ENCODE data around the gene PTPN4. TPM values are rescaled to one million over a fixed set of nuclear protein-coding genes. Genes with fewer than 3 reads are reported as not detected.

Gene PTPN4
- polyA plus RNA-seq, 3 donors = 22.6 to 25.8 (median 23.9) TPM

DNA sequence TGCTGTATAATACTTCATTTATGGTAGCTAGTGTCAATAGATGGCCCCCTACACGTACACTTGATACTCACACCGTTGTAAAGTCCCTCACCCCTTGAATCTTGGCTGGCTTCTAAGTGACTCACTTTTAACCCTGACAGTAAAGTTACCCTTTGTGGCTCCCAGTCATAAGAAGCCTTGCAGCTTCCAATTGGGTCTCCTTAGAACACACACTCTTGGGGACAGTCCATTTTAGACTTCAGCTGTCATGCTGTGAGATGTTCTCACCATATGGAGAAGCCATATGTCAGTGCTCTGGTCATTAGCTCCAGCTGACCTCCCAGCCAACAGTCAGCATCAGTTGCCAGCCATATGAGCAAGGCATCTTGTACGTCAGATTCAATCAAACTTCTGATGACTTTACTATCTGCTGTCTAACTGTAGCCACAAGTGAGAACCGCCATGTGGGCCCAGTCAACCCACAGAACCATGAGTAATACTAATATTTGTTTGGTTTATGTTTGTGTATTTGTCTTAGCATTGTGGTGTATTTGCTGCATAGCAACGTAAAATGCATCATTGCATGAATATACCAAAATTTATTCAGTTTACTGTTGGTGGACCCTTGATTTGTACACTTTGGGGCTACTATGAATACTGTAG lies 68.3 kb downstream of the PTPN4 start:
- DNase-seq (ENCODE audit: extremely low read depth in 1 of 11, low read depth in 9 of 11, low spot score in 4 of 11) = no peak

DNA sequence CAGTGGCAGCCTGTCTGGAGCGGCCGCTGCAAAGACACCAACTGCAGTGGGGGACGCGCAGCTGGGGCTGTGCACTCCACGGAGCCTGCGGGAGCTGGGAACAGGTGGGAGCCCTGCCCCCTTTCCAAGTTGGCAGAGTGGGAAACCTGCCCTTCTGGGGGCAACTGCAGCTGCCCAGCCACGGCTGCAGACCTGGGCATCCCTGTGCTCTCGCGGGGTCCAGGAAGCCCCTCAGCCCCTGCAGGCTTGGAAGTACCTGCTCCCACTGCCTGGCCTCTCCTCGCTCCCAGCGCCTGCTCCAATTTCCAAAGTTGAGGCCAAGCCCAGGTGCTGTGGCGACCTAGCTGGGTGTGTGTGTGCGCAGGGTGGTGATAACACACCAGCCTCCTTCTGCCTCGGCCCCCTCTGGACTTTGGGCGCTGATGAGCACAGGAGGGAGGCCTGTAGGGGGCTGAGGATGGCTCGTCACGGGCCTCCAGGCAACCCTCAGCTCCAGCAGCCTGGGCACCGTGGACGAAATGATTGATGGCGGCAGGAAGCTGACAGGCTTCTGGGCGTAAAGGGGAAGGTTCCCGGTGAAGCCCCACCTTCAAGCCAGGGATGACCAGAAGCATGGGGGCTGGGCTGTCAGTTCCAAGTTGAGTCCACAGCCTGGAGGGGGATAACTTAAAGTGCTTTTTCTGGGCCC lies 76.9 kb downstream of the PTPN4 start:
- no peak for DNase-seq (ENCODE audit: extremely low read depth in 1 of 11, low read depth in 9 of 11, low spot score in 4 of 11)

DNA sequence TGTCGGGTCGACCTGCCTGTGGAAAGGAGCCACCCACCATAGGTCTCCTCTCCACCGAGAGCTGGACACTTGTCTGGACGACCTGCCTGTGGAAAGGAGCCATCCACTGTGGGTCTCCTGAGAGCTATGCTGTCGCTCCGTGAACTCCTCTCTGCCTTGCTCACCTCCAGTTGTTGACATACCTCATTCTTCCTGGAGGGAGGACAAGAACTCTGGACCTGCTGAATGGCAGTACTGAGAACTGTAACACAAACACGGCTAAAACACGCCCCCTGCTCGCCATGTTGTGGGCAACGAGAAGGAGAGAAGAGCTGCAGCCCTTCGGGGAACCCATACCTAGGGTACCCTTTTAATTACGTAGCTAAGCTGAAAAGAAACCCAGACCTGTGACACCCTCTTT lies 77.6 kb downstream of the PTPN4 start:
- no peak for DNase-seq (ENCODE audit: extremely low read depth in 1 of 11, low read depth in 9 of 11, low spot score in 4 of 11)

DNA sequence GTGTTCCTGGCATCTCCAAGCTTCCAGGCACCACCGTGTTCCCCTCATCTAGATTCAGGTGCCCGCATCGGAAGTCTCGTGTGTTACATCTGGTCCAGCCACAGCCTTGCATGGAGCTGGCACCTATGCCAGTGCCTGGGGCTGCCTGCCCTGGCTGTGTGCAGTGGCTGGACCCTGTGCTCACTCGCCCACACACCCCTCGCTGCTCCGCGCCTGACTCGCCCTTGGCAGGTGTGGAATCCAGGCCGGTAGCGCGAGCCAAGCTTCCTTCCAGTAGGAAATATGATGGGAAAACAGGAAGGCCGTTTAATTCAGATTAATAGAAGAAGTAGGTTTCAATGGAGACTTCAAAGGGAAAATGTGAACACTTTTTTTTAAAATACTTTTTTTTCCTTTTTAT lies 78.0 kb downstream of the PTPN4 start:
- DNase-seq (ENCODE audit: extremely low read depth in 1 of 11, low read depth in 9 of 11, low spot score in 4 of 11) = no peak

DNA sequence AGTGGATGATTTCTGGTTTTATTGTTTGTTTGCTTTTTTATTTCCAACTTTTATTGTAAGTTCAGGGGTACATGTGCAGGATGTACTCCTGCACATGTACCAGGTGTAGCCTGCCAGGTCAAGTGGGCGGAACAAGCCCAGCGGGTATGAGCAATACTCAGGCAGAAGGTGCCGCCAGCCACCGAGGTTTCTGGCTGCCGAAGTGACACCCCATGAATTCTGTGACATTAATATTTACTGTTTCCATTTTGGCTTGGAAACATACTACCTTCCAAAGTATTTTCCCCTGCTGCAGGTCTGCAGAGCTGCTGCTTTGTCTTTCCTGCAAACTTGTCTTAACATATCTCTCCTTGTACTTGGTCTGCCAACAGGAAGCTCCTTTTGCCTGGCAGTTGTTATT lies 78.5 kb downstream of the PTPN4 start:
- no peak for DNase-seq (ENCODE audit: extremely low read depth in 1 of 11, low read depth in 9 of 11, low spot score in 4 of 11)

DNA sequence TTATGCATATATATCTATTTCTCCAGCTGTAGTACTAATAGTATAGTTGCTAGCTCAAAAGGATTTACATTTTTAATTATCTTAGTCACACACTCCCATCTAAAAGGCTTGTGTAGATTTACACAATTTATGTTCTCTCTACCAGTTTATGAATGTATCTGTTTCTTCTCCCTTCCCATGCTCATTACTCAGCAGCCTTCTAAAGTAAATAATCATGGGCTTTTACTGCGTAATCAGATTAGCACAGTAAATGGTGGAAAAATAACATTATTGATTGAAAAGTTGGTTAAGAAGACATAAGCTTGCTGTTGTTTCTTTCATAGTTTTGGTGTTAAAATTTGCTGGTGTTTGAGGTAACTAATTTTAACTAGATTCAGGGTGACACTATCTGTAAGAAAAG lies 81.8 kb downstream of the PTPN4 start:
- no peak for DNase-seq (ENCODE audit: extremely low read depth in 1 of 11, low read depth in 9 of 11, low spot score in 4 of 11)

DNA sequence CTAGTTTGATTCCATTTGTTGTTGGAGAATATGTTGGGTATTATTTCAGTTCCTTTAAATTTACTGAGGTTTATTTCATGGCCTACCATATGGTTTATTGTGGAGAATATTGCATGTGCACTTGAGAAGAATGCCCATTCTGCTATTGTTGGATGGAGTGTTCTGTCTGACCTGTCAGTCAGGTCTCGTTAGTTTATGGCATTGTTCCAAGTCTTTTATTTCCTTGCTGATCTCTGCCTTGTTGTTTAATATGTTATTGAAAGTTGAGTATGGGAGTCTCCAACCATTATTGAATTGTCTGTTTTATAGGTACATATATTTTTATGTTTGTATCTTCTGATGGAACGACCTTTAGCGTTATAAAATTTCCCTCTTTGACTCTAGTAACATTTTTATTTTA lies 86.3 kb downstream of the PTPN4 start:
- no peak for DNase-seq (ENCODE audit: extremely low read depth in 1 of 11, low read depth in 9 of 11, low spot score in 4 of 11)

DNA sequence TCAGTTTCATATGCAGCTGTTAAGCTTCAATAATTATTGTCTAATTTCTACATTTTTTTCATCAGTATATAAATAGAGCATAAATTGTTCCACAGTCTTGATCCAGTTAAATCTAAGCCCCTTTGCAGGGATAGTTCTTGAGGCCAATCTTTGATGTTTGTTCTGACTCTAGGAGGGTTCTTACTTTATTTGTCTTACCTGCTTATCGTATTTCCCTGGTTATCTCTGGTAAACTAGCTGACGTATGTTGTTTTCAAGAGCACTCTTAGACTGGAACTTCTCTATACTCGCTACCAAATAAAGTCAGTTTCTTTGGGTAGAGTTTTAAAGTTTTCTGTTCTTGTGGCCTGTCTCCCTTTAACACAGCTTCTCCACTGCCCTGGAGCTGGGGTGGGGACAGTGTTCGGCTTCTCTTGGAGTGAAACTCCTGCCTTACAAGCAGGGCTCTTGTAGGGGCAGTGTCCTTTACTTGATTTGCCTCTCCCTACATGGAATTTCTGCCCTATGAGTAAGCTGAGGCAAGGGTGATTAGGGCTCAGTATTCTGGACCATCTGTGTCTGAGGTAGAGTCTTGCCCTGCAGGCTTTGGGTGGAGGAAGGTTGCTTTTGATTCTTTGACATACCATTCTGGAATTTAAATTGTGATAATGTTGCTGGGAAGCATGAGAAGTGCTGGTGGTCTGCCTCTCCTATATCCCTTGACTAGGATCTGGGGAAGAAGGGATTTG lies 90.3 kb downstream of the PTPN4 start:
- no peak for DNase-seq (ENCODE audit: extremely low read depth in 1 of 11, low read depth in 9 of 11, low spot score in 4 of 11)

DNA sequence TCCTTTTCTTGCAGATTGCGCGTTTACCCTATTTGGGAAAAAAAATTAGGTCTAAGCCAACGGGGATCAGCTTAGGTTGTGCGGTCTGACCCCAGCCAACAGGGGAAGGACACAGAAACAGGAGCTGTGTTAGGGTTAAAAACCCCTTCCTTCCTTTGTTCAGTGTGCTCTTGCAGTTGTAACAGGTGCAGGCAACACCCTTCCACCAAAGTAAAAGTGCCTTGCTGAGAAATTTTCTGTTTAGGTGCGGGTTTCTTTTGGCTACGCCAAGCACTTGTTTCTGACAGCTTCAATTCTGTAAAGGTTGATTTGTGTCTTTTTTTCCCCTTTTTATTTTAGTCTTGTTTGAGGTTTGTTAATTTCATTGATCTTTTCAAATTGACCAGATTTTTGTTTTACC lies 92.5 kb downstream of the PTPN4 start:
- DNase-seq (ENCODE audit: extremely low read depth in 1 of 11, low read depth in 9 of 11, low spot score in 4 of 11) = no peak

DNA sequence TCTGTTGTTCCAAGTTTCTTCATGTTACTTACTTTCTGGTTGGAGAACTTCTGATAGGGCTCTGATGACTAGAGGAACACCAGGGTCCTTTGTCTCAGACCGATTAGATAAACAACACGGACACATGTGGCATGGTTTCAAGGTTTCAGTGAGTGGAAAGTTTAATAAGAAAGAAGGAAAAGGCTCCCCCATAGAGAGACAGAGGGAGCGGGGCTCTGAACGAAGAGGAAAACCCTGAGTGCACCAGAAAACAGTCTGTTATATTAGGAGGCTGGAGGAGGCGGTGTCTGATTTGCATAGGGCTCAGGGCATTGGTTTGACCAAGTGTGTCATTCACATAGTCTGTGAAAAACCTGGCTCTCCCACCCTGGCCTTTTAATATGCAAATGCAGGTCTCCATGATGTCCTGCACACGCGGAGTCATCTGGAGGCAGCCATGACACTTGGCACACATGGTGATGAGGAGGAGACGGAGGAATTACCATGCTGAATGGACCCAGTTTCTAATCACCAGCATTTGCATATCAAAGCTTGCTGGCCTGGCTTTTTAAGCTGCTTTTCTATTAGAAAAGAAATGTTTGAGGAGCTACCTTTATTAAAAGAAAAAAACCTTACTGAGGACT lies 94.2 kb downstream of the PTPN4 start:
- DNase-seq (ENCODE audit: extremely low read depth in 1 of 11, low read depth in 9 of 11, low spot score in 4 of 11) = no peak

DNA sequence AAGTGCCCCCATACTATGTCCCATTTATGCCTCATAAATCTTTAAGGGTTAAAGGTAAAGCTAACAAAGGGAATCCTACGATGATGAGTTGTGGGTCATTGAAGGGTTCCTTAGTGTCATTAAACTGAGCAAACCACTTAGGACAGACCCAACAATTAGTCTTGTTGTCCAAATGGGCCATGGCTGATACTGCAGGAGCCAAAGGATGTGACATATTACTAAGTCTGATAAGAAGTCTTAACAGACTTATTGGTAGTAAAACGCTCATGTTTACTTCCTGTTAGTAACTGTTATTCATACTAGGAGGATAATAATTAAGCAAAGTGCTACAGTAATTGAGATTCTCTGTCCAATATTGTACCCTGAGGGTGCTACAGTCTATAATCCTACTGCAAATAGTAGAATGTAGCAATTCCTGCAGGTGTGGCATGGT lies 96.8 kb downstream of the PTPN4 start:
- no peak for DNase-seq (ENCODE audit: extremely low read depth in 1 of 11, low read depth in 9 of 11, low spot score in 4 of 11)

DNA sequence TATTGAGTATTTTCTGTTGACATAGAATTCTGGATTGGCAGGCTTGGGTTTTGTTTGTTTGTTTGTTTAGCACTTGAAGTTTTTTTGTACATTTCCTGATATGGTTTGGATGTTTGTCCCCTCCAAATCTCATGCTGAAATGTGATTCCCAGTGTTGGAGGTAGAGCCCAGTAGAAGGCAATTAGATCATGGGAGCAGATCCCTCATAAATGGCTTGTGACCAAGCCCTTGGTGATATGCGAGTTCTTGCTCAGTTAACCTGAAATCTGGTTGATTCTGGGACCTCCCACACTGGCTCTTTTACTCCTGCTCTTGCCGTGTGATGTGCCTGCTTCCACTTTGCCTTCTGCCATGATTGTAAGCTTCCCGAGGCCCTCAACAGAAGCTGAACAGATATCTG lies 98.0 kb downstream of the PTPN4 start:
- no peak for DNase-seq (ENCODE audit: extremely low read depth in 1 of 11, low read depth in 9 of 11, low spot score in 4 of 11)

DNA sequence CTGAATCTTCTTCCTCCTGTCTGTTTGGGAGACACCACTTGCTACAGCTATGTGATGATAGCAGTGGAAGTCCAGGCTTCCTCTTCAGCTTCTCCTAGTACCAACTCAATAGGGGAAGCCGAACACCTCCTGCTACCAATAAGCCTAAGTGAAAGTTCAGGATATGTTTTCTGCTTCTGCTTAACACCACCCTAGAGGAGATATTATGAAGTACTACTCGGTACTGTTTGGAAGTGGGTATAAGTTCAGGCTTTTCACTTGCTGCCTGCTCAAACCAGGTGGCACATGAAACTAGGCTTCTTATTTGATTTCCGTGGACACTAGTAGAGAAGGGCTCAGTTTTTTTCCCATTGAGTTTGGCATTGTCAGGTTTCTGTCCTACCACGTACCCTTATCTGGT lies 99.8 kb downstream of the PTPN4 start:
- DNase-seq (ENCODE audit: extremely low read depth in 1 of 11, low read depth in 9 of 11, low spot score in 4 of 11) = no peak

DNA sequence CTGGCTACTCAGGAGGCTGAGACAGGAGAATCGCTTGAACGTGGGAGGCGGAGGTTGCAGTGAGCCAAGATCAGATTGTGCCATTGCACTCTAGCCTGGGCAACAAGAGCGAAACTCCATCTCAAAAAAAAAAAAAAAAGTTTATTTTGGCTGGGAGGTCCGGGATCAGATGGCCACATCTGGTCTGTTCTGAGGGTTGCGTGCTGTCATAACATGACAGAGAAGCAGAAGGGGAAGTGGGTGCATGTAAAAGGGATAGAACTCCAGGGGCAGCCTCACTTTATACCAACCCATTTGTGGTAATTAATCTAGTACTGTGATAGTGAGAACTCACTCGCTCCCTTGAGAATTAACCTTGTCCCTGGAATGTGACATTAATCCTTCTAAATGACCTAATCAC lies 101.2 kb downstream of the PTPN4 start:
- DNase-seq (ENCODE audit: extremely low read depth in 1 of 11, low read depth in 9 of 11, low spot score in 4 of 11) = no peak

DNA sequence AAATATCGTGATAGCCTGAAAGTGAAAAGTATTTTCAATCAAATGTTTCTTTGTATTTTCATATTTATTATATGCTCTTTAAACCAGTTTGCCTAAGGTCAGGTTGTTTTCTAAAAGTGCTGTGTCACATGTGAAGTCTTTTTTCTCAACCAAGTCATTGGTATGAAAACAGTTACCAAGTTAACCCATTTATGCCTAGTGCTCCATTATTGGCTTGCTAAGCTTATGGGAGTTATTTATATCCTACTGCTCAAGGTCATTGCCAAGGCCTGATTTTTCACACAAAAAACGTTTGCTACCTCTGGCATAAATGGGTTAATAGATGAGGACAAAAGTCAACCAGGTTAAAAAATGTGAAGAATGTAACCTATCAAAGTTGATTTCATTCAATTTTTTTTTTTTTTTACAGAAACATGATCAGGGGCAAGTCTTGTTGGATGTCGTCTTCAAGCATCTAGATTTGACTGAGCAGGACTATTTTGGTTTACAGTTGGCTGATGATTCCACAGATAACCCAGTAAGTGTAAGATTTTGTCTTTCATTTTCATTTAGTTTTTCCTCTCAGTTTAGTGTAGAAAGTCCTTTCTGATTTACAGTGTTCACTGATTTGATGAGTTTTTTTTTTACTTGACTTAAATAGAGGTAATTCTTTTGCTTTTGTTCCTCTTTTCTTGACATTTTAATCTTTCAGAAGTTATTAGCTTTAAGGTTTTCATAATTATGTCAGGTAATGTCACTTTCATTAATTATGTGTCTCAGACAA lies 102.6 kb downstream of the PTPN4 start:
- DNase-seq (ENCODE audit: extremely low read depth in 1 of 11, low read depth in 9 of 11, low spot score in 4 of 11) = no peak

DNA sequence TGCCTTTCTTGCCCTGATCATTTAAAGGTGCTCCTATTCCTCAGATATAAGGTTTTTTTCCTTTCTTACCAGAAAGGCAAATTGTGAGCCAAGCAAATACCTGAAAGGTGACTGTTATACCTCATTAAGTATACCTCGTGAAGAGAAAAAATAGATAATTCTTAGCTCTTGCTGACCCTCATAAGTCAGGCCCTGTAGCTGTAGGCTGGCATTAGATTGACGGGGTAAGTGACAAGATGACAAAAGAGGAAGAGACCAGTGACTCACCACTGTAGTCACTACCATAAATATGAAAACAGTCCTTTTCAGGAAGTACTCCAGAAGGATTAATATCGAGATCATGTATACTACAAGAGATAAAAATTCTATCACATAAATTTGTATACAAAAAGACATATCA lies 104.6 kb downstream of the PTPN4 start:
- DNase-seq (ENCODE audit: extremely low read depth in 1 of 11, low read depth in 9 of 11, low spot score in 4 of 11) = no peak

DNA sequence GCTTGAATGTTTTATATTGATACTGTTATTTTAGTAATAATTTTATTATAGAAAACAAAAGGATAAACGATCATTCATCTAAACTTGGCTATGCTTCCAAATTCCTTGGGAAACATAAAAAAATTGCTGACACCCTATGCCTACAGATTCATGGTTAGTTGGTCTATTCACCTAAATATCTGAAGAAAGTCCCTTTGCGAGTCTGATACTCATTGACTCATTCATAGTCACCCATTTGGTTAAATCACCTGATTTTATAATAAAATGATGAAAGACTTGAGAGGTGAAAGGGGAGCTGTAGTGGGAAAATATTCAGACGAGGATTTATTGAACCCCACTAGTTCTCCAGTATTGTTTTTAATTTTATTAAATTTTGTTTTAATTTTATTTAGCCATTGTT lies 112.0 kb downstream of the PTPN4 start:
- DNase-seq (ENCODE audit: extremely low read depth in 1 of 11, low read depth in 9 of 11, low spot score in 4 of 11) = no peak

DNA sequence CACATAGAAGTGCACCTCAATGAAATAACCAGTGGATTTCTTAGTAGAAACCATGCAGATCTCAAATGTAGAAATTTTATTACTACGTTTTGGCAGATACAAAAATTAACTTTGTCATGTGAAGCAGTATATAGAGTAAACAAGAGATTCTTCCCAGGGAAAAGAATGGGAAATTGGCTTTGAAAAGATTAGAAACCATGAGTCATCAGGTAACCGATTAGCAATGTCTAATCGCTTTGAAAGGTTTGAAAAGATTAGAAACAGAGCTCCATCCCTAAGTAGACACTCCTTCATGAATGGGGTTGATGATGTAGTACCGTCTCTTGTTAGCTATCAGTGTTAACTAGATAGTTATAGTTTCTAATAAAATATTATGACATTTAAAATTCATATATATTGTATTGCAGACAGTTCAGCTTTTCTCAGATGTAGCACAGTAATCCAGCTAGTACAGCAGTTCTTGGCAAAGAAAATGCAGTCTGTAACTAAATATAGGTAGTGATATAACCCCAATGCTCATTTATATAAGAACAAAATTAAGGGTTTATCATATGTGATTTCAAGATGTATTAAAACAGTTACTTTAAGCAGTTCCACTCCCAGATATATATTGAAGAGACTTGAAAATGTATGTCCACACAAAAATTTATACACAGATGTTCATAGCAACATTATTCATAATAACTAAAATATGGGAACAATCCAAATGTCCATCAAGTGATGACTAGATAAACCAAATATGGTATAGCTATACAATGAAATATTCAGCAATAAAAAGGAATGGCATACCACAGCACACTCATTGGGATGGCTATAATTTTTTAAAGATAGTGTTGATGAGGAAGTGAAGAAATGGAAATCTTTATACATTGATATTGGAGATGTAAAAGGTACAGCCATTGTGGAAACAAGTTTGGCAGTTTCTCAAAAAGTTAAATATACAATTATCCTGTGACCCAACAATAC lies 113.9 kb downstream of the PTPN4 start:
- DNase-seq (ENCODE audit: extremely low read depth in 1 of 11, low read depth in 9 of 11, low spot score in 4 of 11) = no peak

Measured in renal cortex interstitium (tissue), 11 donors.